HG03457 (cell line): ENCODE measurements around the gene SLC6A13.
"Not testable (repeated sequence)": the region's sequence is repeated elsewhere in the genome, so short reads cannot be mapped to it uniquely, and the experiment has no call there.

Experiments
- ATAC-seq: cut with Tn5 transposase; IDR thresholded peaks from one replicate; pipeline ENCODE4 v1.9.1; 2021; ENCODE audit warnings: moderate number of reproducible peaks; ENCODE audit not compliant: unreplicated experiment

The SLC6A13 gene

DNA sequence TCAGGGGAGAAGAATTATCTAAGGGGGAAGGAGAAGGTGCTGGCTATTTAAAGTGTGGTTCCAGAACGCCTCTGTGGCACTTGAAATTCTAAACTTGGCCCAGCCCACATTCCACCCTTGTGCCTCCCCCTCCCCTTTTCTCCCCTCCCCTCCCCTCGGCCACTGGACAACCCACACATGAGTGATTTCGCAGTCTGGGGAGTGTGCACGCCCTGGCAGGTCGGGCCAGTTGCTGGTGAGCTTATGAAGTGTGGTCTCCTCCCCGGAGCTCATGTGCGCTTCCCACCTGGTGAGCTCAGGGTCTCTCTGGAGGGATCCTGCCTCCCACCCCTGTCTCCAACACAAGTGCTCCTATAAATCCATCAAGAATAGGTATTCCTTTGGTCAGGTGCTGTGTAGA is at the start of gene SLC6A13:
TSS of gene SLC6A13 (minus strand) at position 20 of the 400 bp plus-strand sequence. CDS start 2,784 bp downstream, outside the sequence.
- no peak for ATAC-seq

DNA sequence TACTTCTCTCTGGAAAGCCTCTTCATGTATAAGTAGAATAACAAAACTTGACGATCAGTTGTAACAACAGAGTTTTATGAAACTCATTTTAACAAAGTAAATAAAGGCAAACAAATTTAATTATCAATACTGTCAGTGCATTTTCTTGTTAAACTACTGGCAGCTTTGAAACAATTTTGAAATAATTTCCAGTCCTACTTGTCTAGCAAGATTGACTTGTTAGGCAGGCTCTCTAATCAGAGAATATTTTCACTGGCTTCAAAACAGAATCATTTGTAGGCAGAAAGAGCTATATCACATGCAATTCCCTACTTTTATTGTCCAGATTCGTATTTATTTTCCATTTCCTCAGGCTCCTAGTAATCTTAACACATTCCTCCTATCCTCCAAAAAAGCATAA is 45.9 kb upstream of the SLC6A13 start:
- no peak for ATAC-seq

- ATAC-seq, result no peak
Observed at GRCh38 chr12:307406-307805, 44.8 kb upstream of the SLC6A13 start.

GRCh38 chr12:304805-305204 is 42.2 kb upstream of the SLC6A13 start:
- no peak for ATAC-seq

GRCh38 chr12:302766-303165 is 40.1 kb upstream of the SLC6A13 start:
- not testable (repeated sequence) for ATAC-seq

DNA sequence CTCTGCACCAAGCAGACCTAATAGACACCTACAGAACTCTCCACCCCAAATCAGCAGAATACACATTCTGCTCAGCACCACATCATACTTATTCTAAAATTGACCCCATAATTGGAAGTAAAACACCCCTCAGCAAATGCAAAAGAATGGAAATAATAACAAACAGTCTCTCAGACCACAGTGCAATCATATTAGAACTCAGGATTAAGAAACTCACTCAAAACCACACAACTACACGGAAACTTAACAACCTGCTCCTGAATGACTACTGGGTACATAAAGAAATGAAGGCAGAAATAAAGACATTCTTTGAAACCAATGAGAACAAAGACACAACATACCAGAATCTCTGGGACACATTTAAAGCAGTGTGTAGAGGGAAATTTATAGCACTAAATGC is 37.5 kb upstream of the SLC6A13 start:
- not testable (repeated sequence) for ATAC-seq

- ATAC-seq, result not testable (repeated sequence)
Observed at GRCh38 chr12:299511-299910, 36.9 kb upstream of the SLC6A13 start.

- ATAC-seq, result not testable (repeated sequence)
Observed at GRCh38 chr12:298059-298458, 35.4 kb upstream of the SLC6A13 start.

DNA sequence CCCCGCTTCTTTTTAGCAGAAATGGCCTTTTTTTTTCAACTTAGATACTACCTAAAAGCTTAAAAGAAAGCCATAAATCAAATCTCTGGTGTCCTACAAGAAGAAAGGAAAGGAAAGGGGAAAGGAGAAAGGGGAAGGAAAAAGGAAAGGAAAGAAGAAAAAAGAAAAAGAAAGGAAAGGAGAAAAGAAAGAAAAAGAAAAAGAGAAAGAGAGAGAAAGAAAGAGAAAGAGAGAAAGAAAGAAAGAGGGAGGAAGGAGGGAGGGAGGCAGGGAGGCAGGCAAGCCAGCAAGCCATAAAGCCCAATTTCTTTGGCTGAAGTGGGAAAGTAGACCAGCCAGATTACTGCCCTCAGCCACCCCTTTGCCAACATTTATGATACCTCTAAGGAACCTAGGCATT is 32.5 kb upstream of the SLC6A13 start:
- no peak for ATAC-seq

GRCh38 chr12:293199-293598 is 30.6 kb upstream of the SLC6A13 start:
- no peak for ATAC-seq

DNA sequence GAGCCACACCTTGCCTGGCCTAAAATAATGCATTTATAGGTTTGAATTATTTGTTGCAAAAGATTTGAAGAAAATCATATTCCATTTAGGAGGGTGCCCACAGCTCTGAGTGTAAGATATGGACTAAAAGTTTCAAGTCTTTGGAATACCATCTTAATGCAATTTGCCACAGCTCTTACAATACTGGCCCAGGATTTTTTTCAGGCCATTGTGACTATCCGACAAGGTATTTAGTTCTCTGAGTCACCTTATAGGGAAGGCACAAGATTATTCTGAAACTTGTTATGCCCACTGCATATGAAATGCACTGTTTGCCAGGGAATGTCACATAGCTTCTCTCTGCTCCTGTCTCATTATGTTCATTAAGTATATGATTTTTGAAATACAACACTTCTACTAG is 29.6 kb upstream of the SLC6A13 start:
- ATAC-seq, result no peak

DNA sequence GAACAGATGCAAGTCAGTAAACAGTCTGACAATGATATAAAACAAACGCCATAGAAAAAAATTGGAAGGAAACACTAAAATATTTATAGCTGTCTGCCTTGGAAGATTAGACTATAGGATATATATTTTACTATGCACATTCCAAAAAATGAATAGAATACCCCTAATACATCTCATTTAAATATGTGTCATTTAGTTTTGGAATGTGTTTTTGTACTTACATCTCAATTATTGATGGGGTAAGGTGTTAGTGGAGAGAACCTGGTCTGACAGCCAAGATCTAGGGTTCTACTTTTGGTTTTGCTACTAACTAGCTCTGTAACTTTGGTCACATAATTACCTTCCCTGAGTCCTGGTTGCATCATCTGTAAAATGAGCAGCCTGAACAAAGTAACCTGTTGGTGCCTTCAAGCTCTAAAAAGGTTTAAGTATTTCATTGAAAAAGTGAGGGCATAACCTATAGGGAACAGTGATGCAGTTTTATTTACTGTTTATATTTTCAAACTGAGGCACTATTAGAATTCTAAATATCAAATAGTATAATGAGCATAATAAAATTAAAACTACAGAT is 28.6 kb upstream of the SLC6A13 start:
- no peak for ATAC-seq

DNA sequence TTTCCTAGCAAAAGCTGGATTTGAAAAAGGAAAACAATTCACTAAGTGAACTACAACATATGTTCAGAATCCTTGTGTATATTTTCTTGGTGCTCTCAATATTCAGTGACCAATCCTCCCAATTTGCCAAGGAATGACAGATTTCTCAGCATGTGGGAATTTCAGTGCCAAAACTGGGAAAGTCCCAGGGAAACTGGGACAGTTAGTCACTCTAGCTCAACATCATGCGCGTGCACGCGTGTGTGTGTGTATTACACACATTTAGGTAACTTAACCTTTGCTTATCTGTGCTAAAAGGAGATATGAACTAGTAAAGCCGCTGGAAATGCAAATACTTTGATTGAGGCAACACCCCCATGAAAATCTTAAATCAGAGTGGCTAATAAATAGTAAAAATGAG is 26.1 kb upstream of the SLC6A13 start:
- ATAC-seq, result no peak

DNA sequence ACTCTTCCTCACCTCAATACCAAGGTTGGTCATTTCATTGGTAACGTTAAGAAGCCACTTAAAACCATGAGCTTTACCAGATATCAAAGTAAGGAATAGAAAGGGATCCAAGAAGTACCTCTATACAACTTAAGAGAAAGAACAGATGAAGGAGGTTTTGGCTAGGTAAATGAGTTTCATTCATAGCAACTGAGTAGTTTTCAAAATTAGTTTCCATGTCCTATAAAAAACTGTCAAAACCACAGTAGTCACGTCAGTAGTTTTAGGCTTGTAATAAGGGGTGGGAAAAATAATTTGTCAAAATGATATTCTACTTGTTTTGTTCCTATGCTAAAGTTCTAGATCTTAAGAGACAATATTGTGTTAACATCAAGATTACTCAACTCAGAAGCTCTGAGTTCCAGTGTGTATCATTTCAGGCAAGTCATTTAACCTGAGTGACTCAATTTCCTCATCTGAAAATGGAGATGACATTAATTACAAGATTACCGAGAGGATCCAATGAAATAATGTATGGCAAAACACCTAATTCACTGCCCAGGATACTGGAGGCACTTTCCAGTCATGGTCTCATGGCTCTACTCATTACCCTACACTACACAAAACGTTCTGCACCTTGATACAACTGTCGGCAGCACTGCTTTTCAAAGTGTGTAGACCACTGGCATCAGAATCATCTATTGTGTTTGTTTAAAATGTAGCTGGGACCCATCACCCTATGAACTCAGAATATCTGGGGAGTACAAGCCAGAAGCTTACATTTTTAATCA is 24.1 kb upstream of the SLC6A13 start:
- no peak for ATAC-seq

GRCh38 chr12:278046-278445 is 15.4 kb upstream of the SLC6A13 start:
- ATAC-seq, result no peak

DNA sequence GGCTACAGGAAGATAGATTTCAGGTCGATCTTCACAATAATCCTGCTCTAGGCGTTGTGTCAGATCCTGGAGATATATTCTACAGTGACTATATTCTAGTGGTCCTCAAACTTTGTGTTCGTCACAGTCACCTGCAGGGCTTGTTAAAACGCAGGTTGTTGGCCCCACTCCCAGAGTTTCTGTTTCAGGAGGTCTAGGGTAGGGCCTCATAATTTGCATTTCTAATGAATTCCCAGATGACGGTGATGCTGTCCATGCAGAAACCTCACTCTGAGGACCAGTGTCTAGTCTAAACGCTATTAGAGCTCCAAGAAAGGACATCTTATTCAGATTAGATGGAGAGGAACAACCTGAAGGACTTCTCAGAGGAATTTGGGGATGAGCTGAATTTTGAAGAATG is 13.2 kb upstream of the SLC6A13 start:
- ATAC-seq, result no peak

GRCh38 chr12:273382-273781 is 10.7 kb upstream of the SLC6A13 start:
- ATAC-seq, result no peak

- ATAC-seq, result no peak
Observed at GRCh38 chr12:272942-273341, 10.3 kb upstream of the SLC6A13 start.

DNA sequence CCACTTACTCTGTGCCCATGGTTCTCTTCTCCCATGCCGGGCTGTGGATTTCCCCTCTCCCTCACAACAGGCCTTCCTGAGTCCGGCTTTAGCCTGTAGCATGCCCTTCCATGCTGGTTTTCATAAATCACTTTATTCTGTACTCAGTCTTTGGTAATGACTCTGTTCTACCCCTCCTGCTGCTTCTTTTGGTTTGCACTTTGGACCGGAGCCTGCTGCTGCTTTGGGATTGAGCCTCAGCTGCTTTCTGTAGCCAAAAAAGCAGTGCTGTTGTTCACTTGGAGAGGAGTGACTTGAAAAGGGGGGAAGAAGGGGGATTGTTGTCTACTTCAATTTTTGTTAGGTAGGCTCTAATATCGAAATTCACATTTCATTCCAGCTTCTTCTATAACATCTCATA is 8.5 kb upstream of the SLC6A13 start:
- ATAC-seq, result no peak

DNA sequence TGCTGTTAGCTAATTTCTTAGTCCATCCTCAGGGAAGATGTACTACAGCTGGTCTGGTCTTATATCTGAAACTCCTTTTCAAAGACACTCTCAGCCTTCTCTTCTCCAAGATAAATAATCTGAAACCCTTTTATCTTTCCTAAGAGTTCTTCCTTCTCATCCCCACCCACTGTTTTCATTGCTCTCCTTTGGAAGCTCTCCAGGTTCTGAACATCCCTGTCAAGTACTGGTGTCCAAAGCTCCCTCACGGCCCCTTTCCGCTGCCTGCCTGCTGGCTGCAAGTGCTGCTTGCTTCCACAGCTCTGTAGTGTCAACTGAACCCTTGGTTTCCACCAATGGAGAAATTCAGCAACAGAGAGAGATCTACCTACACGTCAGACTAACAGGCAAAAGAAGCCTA is 6.6 kb upstream of the SLC6A13 start:
- ATAC-seq, result no peak

GRCh38 chr12:268483-268840 is 5.8 kb upstream of the SLC6A13 start:
- no peak for ATAC-seq

DNA sequence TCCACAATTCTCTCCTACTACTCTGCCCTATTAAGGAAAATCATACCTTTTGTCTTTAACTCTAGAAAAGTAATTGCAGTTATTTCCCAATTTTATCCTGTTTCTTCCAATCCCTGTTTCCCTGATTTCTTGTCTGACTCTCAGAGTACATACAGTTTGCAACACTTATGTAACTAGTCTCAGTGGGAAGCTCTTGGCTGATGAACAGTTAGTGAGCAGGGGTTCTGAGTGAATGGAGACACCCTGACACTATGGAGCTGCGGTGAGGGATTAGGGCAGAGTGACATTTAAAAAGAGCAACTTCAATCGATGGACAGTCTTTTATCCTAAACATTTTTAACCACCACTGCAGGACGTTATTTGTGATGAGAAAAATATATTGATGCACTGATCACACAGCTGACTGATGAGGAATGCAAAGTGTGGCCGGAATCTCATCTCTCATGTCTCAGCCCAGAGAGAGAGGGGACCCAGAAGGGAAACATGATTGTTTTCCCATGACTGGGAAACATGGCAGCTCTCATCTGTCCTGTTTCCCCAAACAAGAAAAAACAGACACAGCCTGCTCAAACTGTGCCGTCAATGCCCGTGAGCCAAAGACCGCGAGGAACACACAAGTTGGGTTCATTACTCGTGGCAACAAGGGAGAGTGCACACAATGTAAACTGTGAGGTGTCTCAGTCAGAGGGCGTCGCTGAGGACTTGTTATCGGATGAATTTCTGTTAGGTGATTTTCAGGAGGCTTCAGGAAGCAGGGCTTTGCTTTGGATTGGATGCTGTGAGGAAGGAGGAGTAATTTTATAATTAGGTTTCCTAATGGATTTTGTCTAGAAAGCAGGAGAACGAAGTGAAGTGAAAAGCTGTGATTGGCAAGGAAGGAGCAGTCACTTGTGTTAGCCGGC is 5.2 kb upstream of the SLC6A13 start:
- no peak for ATAC-seq
